NOMO-1 (cell line): ENCODE results near the gene SLC4A5.
"Not testable (repeated sequence)": the region's sequence is repeated elsewhere in the genome, so short reads cannot be mapped to it uniquely, and the experiment has no call there.

ENCODE experiments used
- DNase-seq, 2 experiments: peaks; one replicate each; lab custom pipeline; 2025; ENCODE audit not compliant: unreplicated experiment in 2 of 2; lab: John Stamatoyannopoulos, UW

Gene SLC4A5

GRCh38 chr2:74205113-74205512, 138.1 kb downstream of the SLC4A5 start:
- DNase-seq = no peak

GRCh38 chr2:74204436-74204835, 138.8 kb downstream of the SLC4A5 start:
- no peak for DNase-seq

GRCh38 chr2:74201596-74201995, 141.6 kb downstream of the SLC4A5 start:
- peak in 1 of 2 experiments; percentile 27 for DNase-seq

- no peak for DNase-seq
Measured at GRCh38 chr2:74201196-74201595, 142.0 kb downstream of the SLC4A5 start.

- no peak for DNase-seq
Measured at GRCh38 chr2:74199871-74200305, 143.3 kb downstream of the SLC4A5 start.

- DNase-seq = peak in 1 of 2 experiments; percentile 74
Measured at GRCh38 chr2:74199275-74199701, 143.9 kb downstream of the SLC4A5 start.

- peak; percentile 96 to 97 for DNase-seq
Measured at GRCh38 chr2:74198461-74199274, 144.5 kb downstream of the SLC4A5 start, which contains the start of gene MTHFD2. TSS of gene MTHFD2 (plus strand) at chr2:74198615. CDS start at chr2:74198642, 27 bp downstream.

- DNase-seq = no peak
Measured at GRCh38 chr2:74198023-74198460, 145.2 kb downstream of the SLC4A5 start.

GRCh38 chr2:74197049-74197448, 146.2 kb downstream of the SLC4A5 start:
- no peak for DNase-seq

- no peak for DNase-seq
Measured at GRCh38 chr2:74194799-74195198, 148.4 kb downstream of the SLC4A5 start.

GRCh38 chr2:74191596-74192380, 151.4 kb downstream of the SLC4A5 start:
- no peak for DNase-seq

GRCh38 chr2:74188696-74189095, 154.5 kb downstream of the SLC4A5 start:
- DNase-seq = no peak

GRCh38 chr2:74188018-74188601, 155.1 kb downstream of the SLC4A5 start:
- DNase-seq = no peak

- not testable (repeated sequence) for DNase-seq
Measured at GRCh38 chr2:74186706-74187105, 156.5 kb downstream of the SLC4A5 start.

GRCh38 chr2:74186038-74186437, 157.2 kb downstream of the SLC4A5 start:
- peak; percentile 76 to 97 for DNase-seq

GRCh38 chr2:74183878-74184277, 159.3 kb downstream of the SLC4A5 start:
- DNase-seq = no peak

GRCh38 chr2:74181739-74182138, 161.5 kb downstream of the SLC4A5 start:
- DNase-seq = peak; percentile 97 to 98

- DNase-seq = no peak
Measured at GRCh38 chr2:74179063-74179865, 164.0 kb downstream of the SLC4A5 start.

GRCh38 chr2:74178211-74179062, 164.8 kb downstream of the SLC4A5 start, which contains the start of gene MOB1A:
TSS of gene MOB1A (minus strand) at chr2:74178879. CDS start at chr2:74178674, 205 bp downstream.
- peak; percentile 97 to 99 for DNase-seq
